Stimulated activated CD8-positive, alpha-beta memory T cell treated with anti-CD3 and anti-CD28 coated beads, Interleukin-15, amount 100 ng/mL, for 24 hours (primary cell): ENCODE measurements around the gene PRMT5.
"Not testable (repeated sequence)": the region's sequence is repeated elsewhere in the genome, so short reads cannot be mapped to it uniquely, and the experiment has no call there.

Experiments used
- DNase-seq: peaks from one replicate; pipeline ENCODE4 v3.0.0-alpha.2; 2020; ENCODE audit warnings: low read depth

Gene PRMT5

GRCh38 chr14:22929104-22929960 is at the start of gene PRMT5:
TSS of gene PRMT5 (minus strand) at chr14:22929376. CDS start at chr14:22929361, 15 bp downstream.
- peak; percentile 96 for DNase-seq

GRCh38 chr14:22978487-22978837 is 49.3 kb upstream of the PRMT5 start:
- no peak for DNase-seq

GRCh38 chr14:22977684-22978486 is 48.7 kb upstream of the PRMT5 start:
- DNase-seq = no peak

GRCh38 chr14:22977434-22977683 is 48.2 kb upstream of the PRMT5 start:
- no peak for DNase-seq

- DNase-seq = no peak
These were observed 47.7 kb upstream of the PRMT5 start for GRCh38 chr14:22976620-22977433.

GRCh38 chr14:22974530-22975313 is 45.5 kb upstream of the PRMT5 start:
- no peak for DNase-seq

GRCh38 chr14:22973217-22974032 is 44.2 kb upstream of the PRMT5 start:
- no peak for DNase-seq

GRCh38 chr14:22972313-22972930 is 43.2 kb upstream of the PRMT5 start:
- no peak for DNase-seq

GRCh38 chr14:22971152-22971551 is 42.0 kb upstream of the PRMT5 start:
- DNase-seq = no peak

GRCh38 chr14:22966783-22967269 is 37.6 kb upstream of the PRMT5 start:
- DNase-seq = no peak

- DNase-seq = not testable (repeated sequence)
These were observed 37.0 kb upstream of the PRMT5 start for GRCh38 chr14:22965916-22966782.

- no peak for DNase-seq
These were observed 33.0 kb upstream of the PRMT5 start for GRCh38 chr14:22962061-22962676.

- DNase-seq = no peak
These were observed 26.8 kb upstream of the PRMT5 start for GRCh38 chr14:22955702-22956569.

GRCh38 chr14:22952418-22952817 is 23.2 kb upstream of the PRMT5 start:
- DNase-seq = no peak

GRCh38 chr14:22951795-22952194 is 22.6 kb upstream of the PRMT5 start:
- not testable (repeated sequence) for DNase-seq

GRCh38 chr14:22945642-22946041 is 16.5 kb upstream of the PRMT5 start:
- DNase-seq = no peak

GRCh38 chr14:22939684-22940083 is 10.5 kb upstream of the PRMT5 start:
- DNase-seq = no peak

GRCh38 chr14:22935156-22935555 is 6.0 kb upstream of the PRMT5 start:
- DNase-seq = no peak
